Breast epithelium (tissue), 3 donors: ENCODE data around the gene DSCAM.

Source experiments
- CTCF ChIP-seq, 3 donors: fragments of 450-650 bp; IDR thresholded peaks; one replicate each; pipeline ENCODE4 v1.5.1; 2016 to 2017; ENCODE audit warnings: antibody characterized with exemption in 3 of 3, mild to moderate bottlenecking in 3 of 3, moderate library complexity in 3 of 3
- POLR2A ChIP-seq: fragments of 450-650 bp; IDR thresholded peaks from one replicate; pipeline ENCODE4 v1.6.1; 2016; ENCODE audit warnings: antibody characterized with exemption, mild to moderate bottlenecking, moderate library complexity
- POLR2AphosphoS5 ChIP-seq, 3 donors: sonication (generic); formaldehyde crosslinking; IDR thresholded peaks; one replicate each; pipeline ENCODE4 v1.6.1; 2017; ENCODE audit warnings: antibody characterized with exemption in 3 of 3

DNA sequence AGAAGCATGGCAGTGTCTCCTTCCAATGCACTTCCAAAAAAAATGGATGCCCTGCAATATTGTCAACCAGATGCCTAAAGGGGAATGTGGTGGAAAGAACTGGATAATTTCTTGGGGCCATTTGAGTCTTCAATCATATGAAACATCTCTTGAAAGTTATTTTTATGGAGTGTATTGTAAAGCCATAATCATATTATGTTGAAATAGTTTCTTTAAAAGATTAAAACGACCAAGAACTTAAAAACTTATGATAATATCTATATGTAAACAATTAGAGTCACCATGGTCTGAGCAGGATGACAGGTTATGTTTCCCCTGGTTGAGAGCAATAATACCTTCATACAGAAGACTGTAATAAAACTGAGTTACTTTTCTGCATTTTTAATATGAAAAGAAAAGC lies 522.6 kb downstream of the DSCAM start:
- no peak for TF ChIP-seq CTCF (IDR thresholded peaks at IDR 0.05)
- no peak for TF ChIP-seq POLR2AphosphoS5 (IDR thresholded peaks at IDR 0.05)
- TF ChIP-seq POLR2A: no peak
